GM12875 (cell line): ENCODE results near the gene MAPT.

Source experiments
- H3K4me3 ChIP-seq: one replicate; pipeline ENCODE4 v1.5.1; 2011; ENCODE audit warnings: low read depth, low read length, control low read depth
- CTCF ChIP-seq: IDR thresholded peaks from 2 replicates; pipeline ENCODE4 v1.5.1; 2011; ENCODE audit warnings: low read depth, mild to moderate bottlenecking, control low read depth, inconsistent platforms, low read length, moderate library complexity, borderline replicate concordance; ENCODE audit not compliant: insufficient read depth

MAPT gene

GRCh38 chr17:45894022-45894784 lies at the start of gene MAPT:
Gene MAPT, plus strand, starts transcription at chr17:45894554. Its CDS starts 67,784 bp downstream, at chr17:45962338.
- peak; percentile 99 for TF ChIP-seq CTCF
- H3K4me3 ChIP-seq: peak within 1 kb of the TSS; percentile 47

- no peak for TF ChIP-seq CTCF
- H3K4me3 ChIP-seq: no peak within 1 kb of the TSS
These were observed 49.5 kb upstream of the MAPT start, which contains the start of gene SPPL2C for GRCh38 chr17:45844695-45845375. Gene SPPL2C, plus strand, starts transcription at chr17:45844881. Its CDS starts 26 bp downstream, at chr17:45844907.

- H3K4me3 ChIP-seq: no peak overlapping the region
- TF ChIP-seq CTCF: no peak
These were observed 48.8 kb upstream of the MAPT start for GRCh38 chr17:45845376-45846185.

GRCh38 chr17:45846223-45846622 lies 48.1 kb upstream of the MAPT start:
- H3K4me3 ChIP-seq: no peak overlapping the region
- no peak for TF ChIP-seq CTCF

- no peak for TF ChIP-seq CTCF
- no peak overlapping the region for H3K4me3 ChIP-seq
These were observed 47.7 kb upstream of the MAPT start for GRCh38 chr17:45846646-45847045.

- no peak overlapping the region for H3K4me3 ChIP-seq
- no peak for TF ChIP-seq CTCF
These were observed 47.3 kb upstream of the MAPT start for GRCh38 chr17:45847101-45847500.
